Neural progenitor cell (in vitro differentiated cells): ENCODE measurements around the gene SLC35E1.

Experiments used
- CTCF ChIP-seq: fragments of 200-600 bp; sonication (generic); IDR thresholded peaks from 2 replicates; pipeline ENCODE4 v1.5.1; 2017; ENCODE audit warnings: antibody characterized with exemption, mild to moderate bottlenecking
- EZH2 ChIP-seq: fragments of 200-600 bp; sonication (generic); IDR thresholded peaks from 2 replicates; pipeline ENCODE4 v1.6.1; 2017; ENCODE audit warnings: antibody characterized with exemption, mild to moderate bottlenecking, moderate library complexity
- EZH2phosphoT487 ChIP-seq: fragments of 200-600 bp; sonication (generic); IDR thresholded peaks from 2 replicates; pipeline ENCODE4 v1.6.1; 2017; ENCODE audit warnings: antibody characterized with exemption

- TF ChIP-seq CTCF, result no peak
- TF ChIP-seq EZH2, result no peak
- no peak for TF ChIP-seq EZH2phosphoT487
Measured at GRCh38 chr19:16571822-16572331, 338 bp downstream of the SLC35E1 start.
